ENCODE measurements around the gene KCNN1.

The KCNN1 gene

DNA sequence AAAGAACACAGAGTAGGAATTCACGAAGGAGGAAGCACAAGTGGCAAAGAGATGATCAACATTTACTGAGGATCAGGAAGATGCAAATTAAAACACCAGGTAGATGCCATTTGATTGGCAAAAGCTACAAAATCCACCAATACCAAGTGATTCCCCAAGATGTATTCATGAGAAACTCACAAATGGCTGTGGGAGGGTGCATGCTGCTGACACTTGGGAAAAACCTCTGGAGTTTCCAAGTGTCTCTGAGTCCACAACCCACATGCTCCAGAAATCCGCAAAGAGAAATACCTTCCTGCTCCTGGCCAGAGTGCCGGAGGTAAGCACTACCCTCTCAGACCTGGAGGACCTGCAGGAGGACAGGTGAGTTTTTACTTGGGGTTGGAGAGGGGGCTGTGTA, 76.8 kb downstream of the KCNN1 start:
- peak overlapping the region; percentile 99 for H3K27ac ChIP-seq (ENCODE audit: low read depth, low read length, poor library complexity, severe bottlenecking)
- H3K4me3 ChIP-seq (ENCODE audit: low read depth, low read length, poor library complexity, severe bottlenecking): no peak overlapping the region
- no peaks in the 10 kb centered on the region for H3K79me2 ChIP-seq (ENCODE audit: insufficient read depth, low read length)
- H3K4me2 ChIP-seq (ENCODE audit: low read length): no peak overlapping the region
- H3K9me3 ChIP-seq (ENCODE audit: low read length): 0 out of 2 replicates have a peak, but pooled peaks cover 4% of the 10 kb centered on the region
- H3K9me2 ChIP-seq (ENCODE audit: low read depth, low read length): no peaks in the 10 kb centered on the region
- TF ChIP-seq EZH2 (IDR thresholded peaks at IDR 0.05; ENCODE audit: borderline replicate concordance, low read length) (no peak), CTCF (IDR thresholded peaks at IDR 0.05; ENCODE audit: low read length) (no peak)
- no peak overlapping the region for H2AFZ ChIP-seq (ENCODE audit: low read length)
- no peaks in the 10 kb centered on the region for H3K27me3 ChIP-seq (ENCODE audit: insufficient read depth, low read length)
- no peaks in the 10 kb centered on the region for H4K20me1 ChIP-seq (ENCODE audit: insufficient read depth, low read length)
- peaks cover 10% of the 10 kb centered on the region; the same call in 1 of the 2 replicates for H3F3A ChIP-seq (ENCODE audit: insufficient read depth, low read length)
- peaks cover 23% of the 10 kb centered on the region for H3K4me1 ChIP-seq (ENCODE audit: insufficient read depth, low read length, severe bottlenecking)
- no peaks in the 10 kb centered on the region for H3K36me3 ChIP-seq (ENCODE audit: insufficient read depth, low read length)
- H3K9ac ChIP-seq (ENCODE audit: low read length): no peak overlapping the region; the same call in 1 of the 2 replicates

GRCh38 chr19:18044825-18045304, 78.0 kb downstream of the KCNN1 start:
- Histone ChIP-seq H3K9me2 (ENCODE audit: low read depth, low read length) (no peaks in the 10 kb centered on the region), H3K79me2 (ENCODE audit: insufficient read depth, low read length) (no peaks in the 10 kb centered on the region), H2AFZ (ENCODE audit: low read length) (no peak overlapping the region), H3K9me3 (ENCODE audit: low read length) (0 out of 2 replicates have a peak, but pooled peaks cover 4% of the 10 kb centered on the region), H3K4me1 (ENCODE audit: insufficient read depth, low read length, severe bottlenecking) (peaks cover 23% of the 10 kb centered on the region), H3K9ac (ENCODE audit: low read length) (peak overlapping the region; percentile 55), H3K36me3 (ENCODE audit: insufficient read depth, low read length) (no peaks in the 10 kb centered on the region), H3K27me3 (ENCODE audit: insufficient read depth, low read length) (no peaks in the 10 kb centered on the region), H3K4me3 (ENCODE audit: low read depth, low read length, poor library complexity, severe bottlenecking) (peak overlapping the region; percentile 52), H3K27ac (ENCODE audit: low read depth, low read length, poor library complexity, severe bottlenecking) (peak overlapping the region; percentile 99), H3K4me2 (ENCODE audit: low read length) (peak overlapping the region; percentile 78), H4K20me1 (ENCODE audit: insufficient read depth, low read length) (no peaks in the 10 kb centered on the region), H3F3A (ENCODE audit: insufficient read depth, low read length) (peaks cover 10% of the 10 kb centered on the region; the same call in 1 of the 2 replicates)
- TF ChIP-seq EZH2 (IDR thresholded peaks at IDR 0.05; ENCODE audit: borderline replicate concordance, low read length) (no peak), CTCF (IDR thresholded peaks at IDR 0.05; ENCODE audit: low read length) (no peak)

DNA sequence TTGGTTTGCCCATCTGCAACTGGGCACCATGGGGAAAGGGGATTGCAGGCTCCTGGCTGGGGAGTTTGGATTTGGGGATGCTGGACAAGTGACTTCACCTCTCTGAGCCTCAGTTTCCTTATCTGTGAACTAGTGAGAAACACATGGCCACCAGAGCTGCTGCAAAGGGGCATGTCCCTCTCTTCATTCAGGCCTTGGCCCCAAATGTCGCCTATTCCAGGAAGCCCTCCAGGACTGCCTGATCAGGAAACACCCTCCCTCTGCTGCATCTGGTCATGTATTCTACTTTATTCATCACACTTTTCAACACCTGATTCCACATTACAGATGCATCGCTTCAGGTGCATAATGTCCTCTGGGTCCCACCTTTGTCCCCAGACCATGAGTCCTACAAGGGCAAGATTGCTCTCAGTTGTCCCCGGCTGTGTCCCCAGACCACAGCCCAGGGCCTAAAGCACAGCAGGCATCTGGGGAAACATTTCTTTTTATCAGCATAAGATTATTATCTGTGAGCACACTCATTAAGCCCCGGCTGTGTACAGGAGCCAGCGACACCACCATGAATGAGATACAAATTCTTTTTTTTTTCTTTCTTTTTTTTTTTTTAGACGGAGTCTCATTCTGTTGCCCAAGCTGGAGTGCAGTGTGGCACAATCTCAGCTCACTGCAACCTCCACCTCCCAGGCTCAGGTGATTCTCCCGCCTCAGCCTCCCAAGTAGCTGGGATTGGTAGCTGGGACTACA, 78.6 kb downstream of the KCNN1 start:
- no peaks in the 10 kb centered on the region for H3K27me3 ChIP-seq (ENCODE audit: insufficient read depth, low read length)
- H2AFZ ChIP-seq (ENCODE audit: low read length): no peak overlapping the region
- TF ChIP-seq CTCF (IDR thresholded peaks at IDR 0.05; ENCODE audit: low read length) (no peak), EZH2 (IDR thresholded peaks at IDR 0.05; ENCODE audit: borderline replicate concordance, low read length) (no peak)
- H3K4me2 ChIP-seq (ENCODE audit: low read length): peak overlapping the region; percentile 78
- H3K4me1 ChIP-seq (ENCODE audit: insufficient read depth, low read length, severe bottlenecking): peaks cover 23% of the 10 kb centered on the region
- no peaks in the 10 kb centered on the region for H4K20me1 ChIP-seq (ENCODE audit: insufficient read depth, low read length)
- 0 out of 2 replicates have a peak, but pooled peaks cover 4% of the 10 kb centered on the region for H3K9me3 ChIP-seq (ENCODE audit: low read length)
- no peaks in the 10 kb centered on the region for H3K9me2 ChIP-seq (ENCODE audit: low read depth, low read length)
- H3K79me2 ChIP-seq (ENCODE audit: insufficient read depth, low read length): no peaks in the 10 kb centered on the region
- H3F3A ChIP-seq (ENCODE audit: insufficient read depth, low read length): peaks cover 10% of the 10 kb centered on the region; the same call in 1 of the 2 replicates
- H3K36me3 ChIP-seq (ENCODE audit: insufficient read depth, low read length): no peaks in the 10 kb centered on the region
- H3K27ac ChIP-seq (ENCODE audit: low read depth, low read length, poor library complexity, severe bottlenecking): peak overlapping the region; percentile 99
- peak overlapping the region; percentile 52 for H3K4me3 ChIP-seq (ENCODE audit: low read depth, low read length, poor library complexity, severe bottlenecking)
- H3K9ac ChIP-seq (ENCODE audit: low read length): peak overlapping the region; percentile 55
